GM21528 (cell line): ENCODE data around the gene STAT5A.
"Not testable (repeated sequence)": the region's sequence is repeated elsewhere in the genome, so short reads cannot be mapped to it uniquely, and the experiment has no call there.

Experiments
- ATAC-seq: cut with Tn5 transposase; IDR thresholded peaks from one replicate; pipeline ENCODE4 v1.9.1; 2021; ENCODE audit warnings: mild to moderate bottlenecking, moderate library complexity; ENCODE audit not compliant: unreplicated experiment, low FRiP score

STAT5A gene

DNA sequence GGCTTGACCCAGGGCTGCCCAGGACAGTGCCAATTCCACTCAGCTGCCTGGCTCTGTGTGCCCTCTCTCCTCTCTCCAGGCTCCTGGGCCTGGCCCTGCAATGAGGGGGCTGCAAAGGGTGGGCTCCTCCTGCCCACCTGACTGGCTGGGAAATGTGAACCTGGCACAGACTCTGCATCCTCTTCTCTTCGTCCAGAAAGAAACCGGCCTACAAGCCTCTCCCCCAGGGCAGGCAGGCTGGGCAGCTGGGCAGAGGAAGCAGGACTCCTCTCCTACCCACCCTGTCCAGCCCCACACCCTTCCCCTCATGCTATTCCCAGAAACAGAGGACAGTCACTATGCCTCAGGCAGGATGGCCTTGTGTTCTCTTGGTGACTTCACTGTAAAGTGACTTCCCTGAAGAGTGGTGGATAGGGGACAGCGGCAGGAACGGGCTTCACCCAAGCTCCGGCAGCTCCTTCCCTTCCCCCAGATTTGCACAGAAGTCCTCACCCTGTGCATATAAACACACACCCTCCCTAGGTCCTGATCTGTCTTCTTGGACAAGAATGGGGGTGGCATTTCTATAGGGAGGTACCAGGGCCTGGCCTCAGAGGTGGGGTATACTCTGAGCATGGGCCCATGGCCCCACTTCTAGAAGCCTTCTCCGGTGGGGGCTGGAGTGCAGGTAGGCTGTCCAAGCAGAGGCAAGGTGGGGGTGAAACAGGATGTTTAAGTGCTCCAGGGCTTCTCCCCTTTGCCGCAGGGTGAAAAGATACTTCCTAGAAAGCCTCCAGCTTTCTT lies 4.9 kb upstream of the STAT5A start:
- no peak for ATAC-seq

DNA sequence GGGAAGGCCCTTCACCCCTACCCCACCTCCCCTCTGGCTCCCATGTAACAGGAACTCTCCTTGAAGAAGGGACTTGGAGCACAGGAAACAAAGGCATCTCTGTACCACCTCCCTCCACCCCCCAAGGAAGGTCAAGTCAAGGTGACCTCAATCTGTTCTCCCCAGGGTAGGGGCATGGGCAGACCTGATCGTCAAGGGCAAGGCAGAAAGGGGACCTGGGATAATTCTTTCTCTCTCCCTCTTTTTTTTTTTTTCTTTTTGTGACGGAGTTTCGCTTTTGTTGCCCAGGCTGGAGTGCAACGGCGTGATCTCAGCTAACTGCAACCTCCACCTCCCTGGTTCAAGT lies 4.3 kb upstream of the STAT5A start:
- ATAC-seq, result no peak

DNA sequence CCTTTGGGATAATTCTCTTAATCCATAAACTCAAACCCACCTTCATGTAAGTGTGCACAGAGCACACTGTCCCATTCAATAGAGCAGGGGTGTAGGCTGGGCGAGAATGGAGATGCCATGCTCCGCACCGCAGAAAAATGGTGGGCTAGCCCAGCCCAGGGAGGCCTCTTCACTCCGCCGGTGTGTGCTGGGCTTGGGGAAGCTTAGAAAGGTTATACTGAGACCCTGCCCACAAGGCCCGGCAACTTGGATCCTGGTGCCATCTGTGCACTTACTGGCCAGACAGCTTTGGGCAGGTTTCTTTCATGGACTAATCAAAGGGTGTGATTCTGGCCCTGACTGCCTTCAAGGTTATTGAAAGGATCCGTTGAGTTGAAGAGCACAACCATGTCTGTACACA lies 3.7 kb upstream of the STAT5A start:
- ATAC-seq, result no peak

DNA sequence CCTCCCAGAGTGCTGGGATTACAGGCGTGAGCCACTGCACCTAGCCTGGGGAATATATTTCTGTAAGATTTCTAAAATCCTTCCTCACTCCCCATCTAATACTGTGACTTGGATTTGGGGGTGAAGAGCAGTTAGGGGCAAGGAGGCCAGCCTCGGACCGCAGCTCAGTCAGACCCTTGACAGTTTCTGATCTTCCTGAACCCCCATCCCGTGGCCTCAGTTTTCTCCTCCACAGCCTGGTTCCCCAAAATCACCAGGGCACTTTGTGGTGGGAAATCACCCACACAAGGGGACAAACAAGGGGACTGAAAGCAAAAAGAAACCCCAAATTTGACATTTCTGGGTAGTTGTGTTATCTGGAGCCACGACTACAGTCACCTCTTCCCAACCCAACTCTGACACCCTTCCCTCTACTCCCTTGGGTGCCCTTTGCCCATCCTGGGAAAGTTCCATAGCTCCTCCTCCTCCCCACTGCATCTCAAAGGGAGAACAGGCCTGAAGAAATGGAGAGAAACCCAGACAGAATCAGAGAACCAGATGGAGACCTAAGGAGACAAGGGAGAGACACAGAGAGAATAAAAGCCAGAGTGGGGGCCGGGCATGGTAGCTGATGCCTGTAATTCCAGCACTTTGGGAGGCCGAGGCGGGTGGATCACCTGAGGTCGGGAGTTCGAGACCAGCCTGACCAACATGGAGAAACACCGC lies 2.8 kb upstream of the STAT5A start:
- no peak for ATAC-seq

DNA sequence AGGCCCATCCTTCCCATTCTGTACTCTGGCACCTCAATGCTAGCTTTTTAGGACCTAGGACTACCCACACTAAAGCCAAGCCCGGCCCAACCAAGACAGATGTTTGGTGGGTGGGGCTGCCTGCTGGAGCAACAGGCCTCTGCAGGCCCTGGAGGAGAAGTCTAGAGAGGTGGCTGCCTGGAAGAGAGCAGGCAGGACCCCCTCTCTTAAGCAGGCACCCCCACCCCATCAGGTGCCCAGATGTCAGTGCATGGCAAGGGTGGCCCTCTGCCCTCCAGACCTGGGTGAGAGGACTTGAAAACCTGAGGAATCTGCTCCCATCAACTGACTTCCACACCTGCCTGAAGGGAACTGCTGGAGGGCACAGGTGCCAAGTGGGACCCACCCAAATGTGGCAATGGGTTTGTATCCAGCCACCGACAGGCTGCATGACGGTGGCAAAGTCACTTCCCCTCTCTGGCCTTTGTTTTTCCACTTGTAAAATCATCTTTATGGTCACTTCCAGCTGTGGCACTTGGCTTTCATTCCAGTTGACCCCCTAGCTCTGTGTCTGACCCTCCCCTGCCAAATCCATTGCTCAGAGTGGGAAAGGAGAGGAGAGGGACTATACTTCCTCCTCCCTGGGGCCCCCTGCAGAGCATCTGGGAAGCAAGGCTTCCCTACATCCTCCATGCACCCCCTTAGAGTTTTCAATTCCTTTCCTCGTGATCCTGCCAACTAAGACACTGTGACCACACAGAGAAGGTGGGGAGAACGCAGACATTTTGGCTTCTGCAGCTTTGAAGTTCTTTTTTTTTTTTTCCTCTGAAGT lies 1.7 kb upstream of the STAT5A start:
- no peak for ATAC-seq

DNA sequence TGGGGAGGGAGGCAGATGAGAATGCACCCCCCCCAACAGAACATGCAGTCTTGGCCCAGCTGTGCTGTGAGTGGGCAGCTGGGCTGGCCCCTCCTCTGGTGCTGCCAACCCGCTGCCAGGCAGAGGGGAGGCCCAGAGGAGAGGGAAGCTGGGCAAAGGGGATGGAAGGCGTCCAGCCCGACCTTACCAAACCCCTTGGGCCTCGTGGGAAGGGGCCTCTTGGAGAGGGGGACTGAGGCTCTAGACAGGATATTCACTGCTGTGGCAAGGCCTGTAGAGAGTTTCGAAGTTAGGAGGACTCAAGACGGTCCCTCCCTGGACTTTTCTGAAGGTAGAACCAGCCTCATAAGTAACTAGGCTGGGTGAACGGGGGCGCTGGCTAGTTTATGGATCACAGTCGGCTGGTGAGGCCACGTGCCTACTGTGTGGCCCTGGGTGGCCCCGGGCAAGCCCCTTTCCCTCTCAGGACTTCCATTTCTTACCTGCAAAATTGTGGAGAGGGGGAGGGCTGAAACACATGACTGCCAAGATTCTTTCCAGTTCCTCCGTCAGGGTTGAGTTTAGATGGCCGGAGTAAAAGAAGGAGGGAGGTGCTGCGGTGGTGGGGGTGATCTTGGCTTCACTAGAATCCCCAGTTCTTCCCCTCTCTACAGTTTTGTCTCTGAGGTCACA lies 857 bp upstream of the STAT5A start:
- ATAC-seq, result no peak

DNA sequence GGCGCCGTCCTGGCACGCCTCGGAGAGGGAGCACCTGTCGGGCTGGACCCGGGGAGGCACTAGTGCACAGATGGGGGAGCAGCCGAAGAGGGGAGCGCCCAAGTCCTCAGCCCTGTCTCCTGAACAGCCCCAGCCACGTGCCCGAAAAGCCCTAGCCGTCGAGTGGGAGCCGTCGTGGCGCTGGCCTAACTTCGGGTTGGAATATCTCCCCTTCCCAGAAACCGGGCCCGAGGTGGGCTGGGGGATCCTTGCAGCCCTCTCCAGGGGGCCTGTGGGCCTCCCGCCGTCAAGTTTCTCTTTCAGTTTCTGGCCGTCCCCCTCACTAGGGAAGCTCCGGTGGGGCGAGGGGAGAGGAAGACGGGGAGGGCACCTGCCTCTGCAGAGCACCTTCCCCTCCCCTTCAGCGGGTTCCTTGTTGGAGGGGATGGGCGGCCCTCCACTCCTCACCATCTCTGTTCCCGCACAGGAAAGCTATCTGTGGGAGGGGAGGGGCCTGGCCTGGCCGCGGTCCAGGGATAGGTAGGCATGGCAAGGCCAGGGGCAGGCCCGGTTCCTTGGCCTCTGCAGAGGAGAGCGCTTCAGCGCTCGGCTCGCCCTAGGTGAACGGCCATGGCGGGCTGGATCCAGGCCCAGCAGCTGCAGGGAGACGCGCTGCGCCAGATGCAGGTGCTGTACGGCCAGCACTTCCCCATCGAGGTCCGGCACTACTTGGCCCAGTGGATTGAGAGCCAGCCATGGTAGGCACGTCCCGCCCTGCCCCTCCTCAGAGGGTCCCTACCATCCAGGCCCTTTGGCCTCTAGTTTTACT lies 709 bp downstream of the STAT5A start:
- no peak for ATAC-seq

DNA sequence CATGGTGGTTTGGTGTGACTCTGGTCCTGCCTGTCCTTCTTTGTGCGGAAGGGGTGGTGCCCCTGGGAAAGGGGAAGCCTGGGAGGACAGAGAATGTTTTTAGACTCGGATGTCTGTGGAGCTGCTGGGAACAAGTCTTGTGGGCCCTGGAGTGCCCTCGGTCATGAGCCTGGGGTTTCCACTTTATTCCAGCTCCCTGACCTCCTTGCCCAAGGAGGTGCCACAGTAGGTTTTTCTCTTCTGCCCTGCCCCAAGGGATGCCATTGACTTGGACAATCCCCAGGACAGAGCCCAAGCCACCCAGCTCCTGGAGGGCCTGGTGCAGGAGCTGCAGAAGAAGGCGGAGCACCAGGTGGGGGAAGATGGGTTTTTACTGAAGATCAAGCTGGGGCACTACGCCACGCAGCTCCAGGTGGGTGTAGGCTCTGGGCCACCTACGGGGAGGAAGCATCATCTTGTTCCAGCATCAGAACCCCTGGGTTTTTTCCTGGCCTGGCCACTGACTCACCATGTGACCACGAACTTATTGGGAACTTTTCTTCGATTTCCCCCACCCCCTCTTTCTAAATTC lies 1.4 kb downstream of the STAT5A start:
- no peak for ATAC-seq

DNA sequence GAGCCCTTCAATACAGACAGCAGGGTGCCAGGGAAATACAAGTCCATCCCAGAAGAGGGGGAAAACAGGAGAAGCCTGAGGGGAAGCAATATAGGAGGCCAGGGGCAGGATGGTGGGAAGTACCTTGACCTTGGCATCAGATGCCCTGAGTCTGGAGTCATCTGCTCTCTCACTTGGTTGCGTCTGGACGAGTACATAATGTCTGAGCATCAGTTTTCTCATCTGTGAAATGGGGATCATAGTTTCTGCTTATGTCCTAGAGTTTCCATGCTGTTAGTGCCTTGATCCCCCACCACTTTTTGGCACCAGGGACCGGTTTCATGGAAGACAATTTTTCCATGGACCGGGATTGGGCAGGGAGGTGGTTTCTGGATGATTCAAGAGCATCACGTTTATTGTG lies 2.3 kb downstream of the STAT5A start:
- no peak for ATAC-seq

DNA sequence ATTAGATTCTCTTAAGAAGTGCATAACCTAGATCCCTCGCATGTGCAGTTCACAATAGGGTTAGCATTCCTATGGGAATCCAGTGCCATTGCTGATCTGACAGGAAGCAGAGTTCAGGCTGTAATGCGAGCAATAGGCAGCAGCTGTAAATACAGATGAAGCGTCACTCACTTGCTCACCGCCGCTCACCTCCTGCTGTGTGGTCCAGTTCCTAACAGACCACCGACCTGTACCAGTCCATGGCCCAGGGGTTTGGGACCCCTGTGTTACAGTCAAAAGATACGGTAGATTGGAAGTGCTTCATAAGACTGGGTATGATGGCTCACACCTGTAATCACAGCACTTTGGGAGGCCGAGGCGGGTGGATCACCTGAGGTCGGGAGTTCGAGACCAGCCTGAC lies 2.8 kb downstream of the STAT5A start:
- ATAC-seq, result no peak

DNA sequence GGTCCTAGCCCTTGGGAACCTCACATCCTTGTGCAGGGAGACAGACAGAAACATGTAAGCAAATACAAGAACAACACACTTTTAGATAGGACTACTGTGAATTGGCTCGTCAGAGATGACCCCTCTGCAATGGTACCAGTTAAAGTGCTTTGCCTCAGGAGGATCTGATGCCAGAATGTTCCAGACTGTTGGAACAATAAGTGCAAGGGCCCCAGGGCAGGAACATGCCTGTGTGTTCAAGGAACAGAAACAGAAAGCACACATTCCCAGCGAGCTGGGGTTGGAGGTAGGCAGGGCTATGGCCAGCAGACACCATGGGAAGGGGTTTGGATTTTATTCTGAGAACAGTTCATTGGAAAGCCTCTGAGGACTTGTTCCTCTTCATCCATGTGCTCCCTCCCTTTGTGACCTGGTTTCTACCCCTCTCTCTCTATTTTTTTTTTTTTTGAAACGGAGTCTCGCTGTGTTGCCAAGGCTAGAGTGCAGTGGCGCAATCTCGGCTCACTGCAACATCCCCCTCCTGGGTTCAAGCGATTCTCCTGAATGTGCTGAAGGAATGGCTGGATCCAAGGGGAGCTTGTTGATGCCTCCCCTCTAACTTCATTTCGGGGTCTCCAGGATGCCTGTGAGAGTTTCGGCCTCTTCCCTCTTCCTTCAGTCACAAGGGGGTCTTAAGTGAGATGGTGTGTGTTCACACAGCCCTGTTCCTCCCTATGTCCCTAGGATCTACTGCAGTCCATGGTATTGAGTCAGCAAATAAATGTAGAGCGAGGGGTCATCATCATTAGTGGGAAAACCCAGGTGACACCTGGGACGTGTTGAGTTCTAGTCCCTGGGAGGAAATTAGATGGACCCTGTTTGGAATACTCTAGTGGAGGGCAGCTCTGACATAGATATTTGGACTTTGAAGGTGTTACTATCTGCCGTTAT lies 6.4 kb downstream of the STAT5A start:
- ATAC-seq, result no peak

DNA sequence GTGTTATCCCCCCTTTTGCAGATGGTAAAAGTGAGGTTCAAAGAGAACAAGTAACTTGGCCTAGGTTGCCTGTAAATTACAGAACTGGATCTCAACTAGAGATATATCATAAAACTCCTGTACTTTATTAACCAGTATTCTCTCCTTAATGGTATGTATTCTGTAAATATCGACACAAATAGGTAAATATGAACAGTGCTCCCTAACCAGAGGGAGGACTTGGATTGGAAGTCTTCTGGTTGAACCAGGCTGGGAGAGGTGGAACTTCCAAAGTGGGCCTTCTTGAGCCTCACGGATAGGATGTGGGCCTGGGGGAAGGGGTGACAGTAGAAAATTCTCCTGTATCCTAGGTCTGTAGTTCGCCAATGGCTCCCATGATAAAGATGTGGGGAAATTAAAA lies 7.7 kb downstream of the STAT5A start:
- no peak for ATAC-seq

DNA sequence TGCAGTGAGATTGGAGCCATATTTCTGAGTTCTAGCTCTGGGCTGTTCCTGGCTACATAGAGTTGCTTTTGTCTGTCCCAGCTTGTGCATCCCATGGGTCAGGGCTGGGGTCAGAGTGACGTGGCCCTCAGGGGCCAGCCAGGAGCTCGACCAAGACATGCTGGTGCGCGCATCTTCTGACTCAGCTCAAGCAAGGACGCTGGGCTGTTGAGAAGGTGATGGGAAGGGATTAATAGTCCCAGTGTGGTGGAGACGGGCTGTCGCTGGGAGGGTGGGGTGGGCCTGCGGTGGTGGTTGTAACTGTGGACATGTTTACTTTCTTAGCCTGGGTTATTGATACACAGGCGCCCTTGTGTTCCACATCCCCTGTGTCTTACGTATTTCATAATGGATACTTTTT lies 9.5 kb downstream of the STAT5A start:
- not testable (repeated sequence) for ATAC-seq

DNA sequence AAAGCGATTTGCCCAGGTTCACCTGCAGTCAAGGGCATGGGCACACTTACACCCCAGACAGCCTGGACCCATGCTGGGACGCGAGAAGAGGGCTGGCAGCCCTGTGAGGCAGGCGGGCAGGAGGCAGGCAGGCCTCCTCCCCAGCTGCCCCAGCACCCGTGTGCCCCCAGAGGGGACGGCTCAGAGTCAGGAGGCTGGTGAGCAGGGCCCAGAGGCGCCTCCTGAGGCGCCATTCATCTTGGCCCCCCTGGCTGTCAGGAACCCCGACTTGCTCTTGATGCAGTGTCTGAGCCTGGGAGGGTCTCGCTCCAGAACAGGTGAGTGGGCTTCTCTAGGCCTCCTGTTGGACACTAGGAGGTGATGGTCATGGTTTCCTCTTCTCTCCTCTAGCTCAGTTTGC lies 11.1 kb downstream of the STAT5A start:
- ATAC-seq, result not testable (repeated sequence)

DNA sequence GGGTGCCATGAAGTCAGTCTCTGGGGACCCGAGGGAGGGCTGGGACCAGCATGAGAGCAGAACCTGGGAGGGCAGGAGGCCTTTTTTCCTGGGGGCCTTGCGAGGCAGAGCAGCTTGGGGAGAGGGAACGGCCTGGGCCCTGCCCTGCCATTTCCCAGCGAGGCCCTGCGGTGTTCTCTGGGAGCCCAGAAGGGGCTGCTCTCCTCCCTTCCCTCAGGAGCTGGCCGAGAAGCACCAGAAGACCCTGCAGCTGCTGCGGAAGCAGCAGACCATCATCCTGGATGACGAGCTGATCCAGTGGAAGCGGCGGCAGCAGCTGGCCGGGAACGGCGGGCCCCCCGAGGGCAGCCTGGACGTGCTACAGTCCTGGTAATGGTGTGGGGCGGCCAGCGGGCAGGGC lies 11.6 kb downstream of the STAT5A start:
- not testable (repeated sequence) for ATAC-seq

DNA sequence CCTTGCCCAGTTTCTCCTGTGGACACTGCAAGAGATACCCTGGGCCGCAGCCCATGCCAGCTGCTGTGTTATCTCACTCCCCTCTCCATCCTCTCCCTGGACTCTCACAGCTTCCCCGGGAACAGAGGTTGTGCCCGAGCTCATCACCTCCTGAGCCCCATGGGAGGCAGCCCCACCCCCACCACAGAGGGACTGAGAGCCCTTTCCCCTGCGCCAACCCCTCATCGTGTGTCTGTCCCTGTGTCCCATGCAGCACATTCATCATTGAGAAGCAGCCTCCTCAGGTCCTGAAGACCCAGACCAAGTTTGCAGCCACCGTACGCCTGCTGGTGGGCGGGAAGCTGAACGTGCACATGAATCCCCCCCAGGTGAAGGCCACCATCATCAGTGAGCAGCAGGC lies 12.7 kb downstream of the STAT5A start:
- ATAC-seq, result no peak

DNA sequence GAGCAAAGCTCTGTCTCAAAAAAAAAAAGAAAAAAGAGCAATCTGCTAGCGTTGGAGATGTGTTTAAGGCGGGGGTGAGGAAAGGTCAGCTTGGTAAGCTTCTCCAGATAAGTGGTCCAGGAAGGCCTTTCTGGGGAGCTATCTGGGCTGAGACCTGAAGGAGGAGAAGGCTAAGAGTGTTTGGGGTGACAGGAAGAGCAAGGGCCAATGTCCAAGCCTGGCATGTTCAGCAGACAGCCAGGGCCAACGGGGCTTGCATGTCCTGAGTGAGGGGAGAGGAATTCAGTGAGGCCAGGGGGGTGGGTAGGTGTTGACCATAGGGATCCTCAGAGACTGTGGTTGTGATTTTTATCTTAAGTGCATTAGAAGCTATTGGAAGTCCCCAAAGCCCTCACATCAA lies 15.4 kb downstream of the STAT5A start:
- no peak for ATAC-seq

DNA sequence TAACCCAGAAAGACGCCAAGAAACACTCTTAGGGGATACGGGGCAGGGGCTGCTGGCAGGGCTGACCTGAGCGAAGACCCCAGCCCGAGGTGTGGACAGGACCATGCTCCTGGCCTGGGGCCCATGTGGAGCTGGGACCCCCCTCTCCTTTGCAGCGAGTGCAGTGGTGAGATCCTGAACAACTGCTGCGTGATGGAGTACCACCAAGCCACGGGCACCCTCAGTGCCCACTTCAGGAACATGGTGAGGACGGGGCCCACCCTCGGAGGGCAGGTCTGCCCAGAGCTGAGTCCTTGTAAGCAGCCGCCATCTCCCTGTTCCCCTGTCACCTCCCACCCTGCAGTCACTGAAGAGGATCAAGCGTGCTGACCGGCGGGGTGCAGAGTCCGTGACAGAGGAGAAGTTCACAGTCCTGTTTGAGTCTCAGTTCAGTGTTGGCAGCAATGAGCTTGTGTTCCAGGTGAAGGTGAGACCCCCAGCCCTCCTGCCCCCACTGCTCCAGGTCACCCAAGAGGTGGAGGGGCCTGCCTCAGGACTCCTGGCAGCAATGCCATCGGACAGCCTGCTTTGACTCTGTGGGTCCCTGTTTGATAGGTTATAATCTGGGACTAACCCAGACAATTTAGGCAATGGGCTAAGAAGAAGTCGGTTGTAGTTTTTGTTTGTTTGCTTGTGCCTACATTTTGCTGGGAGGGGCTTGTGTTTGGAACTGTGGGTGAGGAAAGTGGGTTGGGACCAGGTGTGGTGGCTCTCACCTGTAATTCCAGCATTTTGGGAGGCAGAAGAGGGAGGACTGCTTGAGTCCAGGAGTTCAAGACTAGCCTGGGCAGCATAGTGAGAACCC lies 16.1 kb downstream of the STAT5A start:
- ATAC-seq, result no peak
